ENCODE data around the gene ERFE. TPM values are rescaled to one million over a fixed set of nuclear protein-coding genes. Genes with fewer than 3 reads are reported as not detected.

Gene ERFE
- total and polyA plus RNA-seq, 2 of the 13 experiments (the other 11 are each of a cell fraction or from before 2014, with no cell fraction given), result 0.09 TPM; not detected in 1

- Histone ChIP-seq H3K4me2 (ENCODE audit: low read depth, low read length) (peak overlapping the region; percentile 21), H3K4me3 (replicated peaks in 1 of 3; ENCODE audit: insufficient read depth in 1 of 3, low read depth in 2 of 3, low read length in 3 of 3) (no peak overlapping the region; a peak in 1 of 6 replicates), H2AFZ (ENCODE audit: low read length) (no peak overlapping the region), H3K27me3 (ENCODE audit: control insufficient read depth in 1 of 2, insufficient read depth in 2 of 2, low read length in 2 of 2) (peaks cover 17 to 50% of the 10 kb centered on the region in 2 experiments), H3K36me3 (replicated peaks in 1 of 2; ENCODE audit: control insufficient read depth in 1 of 2, insufficient read depth in 2 of 2, low read length in 2 of 2) (no peaks in the 10 kb centered on the region), H3K9me3 (ENCODE audit: low read length) (no peaks in the 10 kb centered on the region), H3K79me2 (ENCODE audit: insufficient read depth, low read length) (no peaks in the 10 kb centered on the region), H4K20me1 (ENCODE audit: insufficient read depth, low read length) (no peaks in the 10 kb centered on the region), H3K27ac (ENCODE audit: extremely low read length, insufficient read depth, low read length) (no peak overlapping the region), H3K9ac (ENCODE audit: insufficient read depth, low read depth, low read length) (no peak overlapping the region), H3K4me1 (ENCODE audit: insufficient read depth, low read length) (peaks cover 44% of the 10 kb centered on the region)
- intact Hi-C loops (cut with micrococcal nuclease; ENCODE audit: unreplicated experiment), result no loop called here
- CTCF ChIA-PET (ENCODE audit: low intra/inter-chr PET ratio, low total read pairs), result no interaction called here
- peak; percentile 13 for ATAC-seq
- WGBS (ENCODE audit: low lambda C conversion rate), result 38% methylated on average over 16 of the region's 30 CpGs
- FAIRE-seq, result no peak
- peak; percentile 25; the same call in 1 of the 2 replicates for TF ChIP-seq ZFY (CRISPR knock-in tag; IDR thresholded peaks at IDR 0.05)
- TF ChIP-seq SPEN (CRISPR knock-in tag; IDR thresholded peaks at IDR 0.05; ENCODE audit: low read depth), result no peak
- TF ChIP-seq, protein P1, sequence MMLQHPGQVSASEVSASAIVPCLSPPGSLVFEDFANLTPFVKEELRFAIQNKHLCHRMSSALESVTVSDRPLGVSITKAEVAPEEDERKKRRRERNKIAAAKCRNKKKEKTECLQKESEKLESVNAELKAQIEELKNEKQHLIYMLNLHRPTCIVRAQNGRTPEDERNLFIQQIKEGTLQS (CRISPR knock-in tag; IDR thresholded peaks at IDR 0.05), result no peak
- TF ChIP-seq FOXK2 (IDR thresholded peaks at IDR 0.05), result no peak
- TF ChIP-seq HNRNPL (IDR thresholded peaks at IDR 0.05; ENCODE audit: low read depth, low read length), result no peak
- TF ChIP-seq, protein P2, sequence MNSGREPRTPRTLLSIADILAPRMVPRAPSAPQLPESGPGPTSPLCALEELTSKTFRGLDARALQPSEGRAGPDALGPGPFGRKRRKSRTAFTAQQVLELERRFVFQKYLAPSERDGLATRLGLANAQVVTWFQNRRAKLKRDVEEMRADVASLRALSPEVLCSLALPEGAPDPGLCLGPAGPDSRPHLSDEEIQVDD (CRISPR knock-in tag; IDR thresholded peaks at IDR 0.05; ENCODE audit: borderline replicate concordance), result no peak
- peak; percentile 4 for TF ChIP-seq HNRNPLL (IDR thresholded peaks at IDR 0.05; ENCODE audit: low read depth, low read length, poor library complexity, severe bottlenecking)
- TF ChIP-seq SNRNP70 (IDR thresholded peaks at IDR 0.05; ENCODE audit: low read depth, low read length), result no peak
- 0 out of 2 replicates have a peak, but pooled peaks have one; percentile 12 for TF ChIP-seq E2F5 (CRISPR knock-in tag; conservative IDR thresholded peaks at IDR 0.05)
- no peak for TF ChIP-seq SRSF9 (IDR thresholded peaks at IDR 0.05; ENCODE audit: borderline replicate concordance, insufficient read depth, low read depth, low read length, poor library complexity, severe bottlenecking)
- no peak for TF ChIP-seq ZNF768 (CRISPR knock-in tag; IDR thresholded peaks at IDR 0.05)
- no peak for TF ChIP-seq RBM22 (optimal IDR thresholded peaks at IDR 0.05; ENCODE audit: low read length)
- TF ChIP-seq RBAK (CRISPR knock-in tag; IDR thresholded peaks at IDR 0.05), result no peak
- TF ChIP-seq HNRNPUL1 (IDR thresholded peaks at IDR 0.05; ENCODE audit: low read depth, low read length), result no peak
- TF ChIP-seq ZNF75D (CRISPR knock-in tag; IDR thresholded peaks at IDR 0.05; ENCODE audit: borderline replicate concordance), result no peak
- POLR2A ChIA-PET, result interaction anchor here (0.9 to 1.0 kb wide), 2 partner anchors 9 to 82 kb away, joined by 3 read pairs; partner anchors contain the start of gene SCLY
- no peak for DNase-seq (ENCODE audit: low spot score)
- no TSS peak for BruUV-seq (replicated peaks)
- in situ Hi-C loops (cut with HindIII; ENCODE audit: extremely low pct_ligation_motif_present, low pct_unique_long_range_greater_than_20kb), result no loop called here
Observed at GRCh38 chr2:238142382-238143205, 16.2 kb upstream of the ERFE start.

Measured in HepG2 (cell line).